ENCODE data around the gene ADGRA1.
A peak's percentile ranks its signal among the peaks of the same experiment; 100 is the strongest.
"Not testable (repeated sequence)": the region's sequence is repeated elsewhere in the genome, so short reads cannot be mapped to it uniquely, and the experiment has no call there.

Gene ADGRA1

GRCh38 chr10:133127291-133128125 is 39.8 kb downstream of the ADGRA1 start:
- peak in 1 of 2 donors; percentile 51 for DNase-seq (ENCODE audit: low read depth in 2 of 2)

GRCh38 chr10:133128126-133129070 is 40.7 kb downstream of the ADGRA1 start:
- DNase-seq (ENCODE audit: low read depth in 2 of 2): no peak

- DNase-seq (ENCODE audit: low read depth in 2 of 2): no peak
Observed at GRCh38 chr10:133129071-133129858, 41.5 kb downstream of the ADGRA1 start.

GRCh38 chr10:133129859-133130495 is 42.3 kb downstream of the ADGRA1 start:
- DNase-seq (ENCODE audit: low read depth in 2 of 2): no peak

- no peak for DNase-seq (ENCODE audit: low read depth in 2 of 2)
Observed at GRCh38 chr10:133130602-133131001, 42.9 kb downstream of the ADGRA1 start.

GRCh38 chr10:133131053-133131452 is 43.3 kb downstream of the ADGRA1 start:
- DNase-seq (ENCODE audit: low read depth in 2 of 2): no peak

GRCh38 chr10:133131734-133132472 is 44.2 kb downstream of the ADGRA1 start:
- DNase-seq (ENCODE audit: low read depth in 2 of 2): no peak

- no peak for DNase-seq (ENCODE audit: low read depth in 2 of 2)
Observed at GRCh38 chr10:133132473-133133291, 45.0 kb downstream of the ADGRA1 start.

- DNase-seq (ENCODE audit: low read depth in 2 of 2): no peak
Observed at GRCh38 chr10:133133471-133134231, 45.9 kb downstream of the ADGRA1 start.

- no peak for DNase-seq (ENCODE audit: low read depth in 2 of 2)
Observed at GRCh38 chr10:133134411-133135115, 46.8 kb downstream of the ADGRA1 start.

- no peak for DNase-seq (ENCODE audit: low read depth in 2 of 2)
Observed at GRCh38 chr10:133135116-133135465, 47.4 kb downstream of the ADGRA1 start.

- not testable (repeated sequence) for DNase-seq (ENCODE audit: low read depth in 2 of 2)
Observed at GRCh38 chr10:133137486-133138145, 49.9 kb downstream of the ADGRA1 start.

GRCh38 chr10:133139551-133140065 is 51.9 kb downstream of the ADGRA1 start:
- DNase-seq (ENCODE audit: low read depth in 2 of 2): no peak

- no peak for DNase-seq (ENCODE audit: low read depth in 2 of 2)
Observed at GRCh38 chr10:133140417-133141143, 52.9 kb downstream of the ADGRA1 start.

GRCh38 chr10:133141144-133141957 is 53.6 kb downstream of the ADGRA1 start:
- no peak for DNase-seq (ENCODE audit: low read depth in 2 of 2)

GRCh38 chr10:133141958-133142340 is 54.2 kb downstream of the ADGRA1 start:
- DNase-seq (ENCODE audit: low read depth in 2 of 2): no peak

Data from stimulated activated CD8-positive, alpha-beta memory T cell treated with anti-CD3 and anti-CD28 coated beads, Interleukin-2, amount 100 ng/mL, for 48 hours (primary cell).